Choroid plexus epithelial cell (primary cell): ENCODE measurements around the gene FAM219B.
"Not testable (repeated sequence)": the region's sequence is repeated elsewhere in the genome, so short reads cannot be mapped to it uniquely, and the experiment has no call there.

Source experiments
- DNase-seq: peaks from one replicate; pipeline ENCODE4 v3.0.0-alpha.2; 2010; ENCODE audit warnings: low read depth
- H3K4me3 ChIP-seq: 2 replicates; pipeline ENCODE4 v1.5.1; 2011; ENCODE audit warnings: low read depth, mild to moderate bottlenecking, control low read depth, low read length, moderate library complexity
- TF ChIP-seq, protein P1 (sequence below): conservative IDR thresholded peaks from 2 replicates; pipeline ENCODE4 v1.5.1; 2011; ENCODE audit warnings: low read depth, mild to moderate bottlenecking, control low read depth, inconsistent platforms, low read length, moderate library complexity

FAM219B gene

DNA sequence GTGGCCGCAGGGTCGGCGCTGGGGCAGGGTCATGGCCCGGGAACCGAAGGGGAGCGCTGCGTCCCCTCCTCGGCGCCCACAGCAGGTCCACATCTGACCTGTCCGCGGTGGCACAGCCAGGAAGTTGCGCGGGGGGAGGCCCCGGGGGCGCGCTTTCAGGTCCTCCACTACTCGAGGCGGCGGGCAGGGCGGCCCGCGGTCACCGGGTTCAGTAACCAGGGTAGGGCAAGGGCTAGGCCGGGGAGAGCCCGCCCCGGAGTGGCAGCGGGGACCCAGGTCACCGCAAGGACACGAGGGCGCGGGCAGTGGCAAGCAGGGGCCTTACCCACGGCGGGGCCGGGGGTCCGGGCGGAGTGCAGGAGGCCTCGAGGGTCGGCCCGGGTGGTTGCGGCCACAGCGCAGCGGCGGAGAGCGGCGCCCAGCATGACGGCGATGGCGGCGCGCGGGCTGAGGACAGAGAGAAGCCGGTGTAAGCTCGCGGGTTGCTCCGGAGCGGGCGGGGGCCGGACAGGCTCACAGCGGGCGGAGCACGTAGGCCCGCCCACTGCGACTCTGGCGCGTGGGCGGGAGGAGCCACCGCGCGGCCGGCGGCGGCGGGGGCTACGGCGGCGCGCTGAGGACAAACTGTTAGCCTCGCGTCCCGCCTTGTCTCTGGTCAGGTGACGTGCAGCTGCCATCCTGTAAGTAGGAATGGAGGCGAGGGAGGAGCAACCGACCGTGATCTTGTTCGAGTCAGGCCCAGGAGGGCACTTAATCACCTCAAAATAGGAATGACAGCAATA, 31.1 kb upstream of the FAM219B start, which contains the start of gene COX5A:
TSS of gene COX5A (minus strand) at position 484 of the 782 bp plus-strand sequence. CDS start at position 425, 59 bp downstream.
- H3K4me3 ChIP-seq = peak within 1 kb of the TSS; percentile 96
- TF ChIP-seq, protein P1, sequence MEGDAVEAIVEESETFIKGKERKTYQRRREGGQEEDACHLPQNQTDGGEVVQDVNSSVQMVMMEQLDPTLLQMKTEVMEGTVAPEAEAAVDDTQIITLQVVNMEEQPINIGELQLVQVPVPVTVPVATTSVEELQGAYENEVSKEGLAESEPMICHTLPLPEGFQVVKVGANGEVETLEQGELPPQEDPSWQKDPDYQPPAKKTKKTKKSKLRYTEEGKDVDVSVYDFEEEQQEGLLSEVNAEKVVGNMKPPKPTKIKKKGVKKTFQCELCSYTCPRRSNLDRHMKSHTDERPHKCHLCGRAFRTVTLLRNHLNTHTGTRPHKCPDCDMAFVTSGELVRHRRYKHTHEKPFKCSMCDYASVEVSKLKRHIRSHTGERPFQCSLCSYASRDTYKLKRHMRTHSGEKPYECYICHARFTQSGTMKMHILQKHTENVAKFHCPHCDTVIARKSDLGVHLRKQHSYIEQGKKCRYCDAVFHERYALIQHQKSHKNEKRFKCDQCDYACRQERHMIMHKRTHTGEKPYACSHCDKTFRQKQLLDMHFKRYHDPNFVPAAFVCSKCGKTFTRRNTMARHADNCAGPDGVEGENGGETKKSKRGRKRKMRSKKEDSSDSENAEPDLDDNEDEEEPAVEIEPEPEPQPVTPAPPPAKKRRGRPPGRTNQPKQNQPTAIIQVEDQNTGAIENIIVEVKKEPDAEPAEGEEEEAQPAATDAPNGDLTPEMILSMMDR = no peak
- DNase-seq = peak; percentile 98

DNA sequence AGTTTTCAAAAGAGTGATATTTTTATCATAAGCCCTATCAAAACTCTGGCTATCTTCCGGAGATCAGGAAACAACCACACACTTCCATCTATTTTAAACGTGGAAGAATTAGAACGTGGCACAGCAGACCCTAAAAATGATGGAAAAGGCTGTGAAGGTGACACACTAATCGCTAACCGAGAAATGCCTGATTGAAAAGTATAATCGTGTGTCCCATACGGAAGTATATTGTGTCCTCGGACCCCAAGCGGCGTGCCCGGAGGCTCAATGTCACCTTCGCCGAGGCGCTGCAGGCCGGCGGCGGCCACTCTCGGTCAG, 30.6 kb upstream of the FAM219B start:
- H3K4me3 ChIP-seq = peak overlapping the region; percentile 96
- TF ChIP-seq, protein P1 = no peak
- DNase-seq = no peak

DNA sequence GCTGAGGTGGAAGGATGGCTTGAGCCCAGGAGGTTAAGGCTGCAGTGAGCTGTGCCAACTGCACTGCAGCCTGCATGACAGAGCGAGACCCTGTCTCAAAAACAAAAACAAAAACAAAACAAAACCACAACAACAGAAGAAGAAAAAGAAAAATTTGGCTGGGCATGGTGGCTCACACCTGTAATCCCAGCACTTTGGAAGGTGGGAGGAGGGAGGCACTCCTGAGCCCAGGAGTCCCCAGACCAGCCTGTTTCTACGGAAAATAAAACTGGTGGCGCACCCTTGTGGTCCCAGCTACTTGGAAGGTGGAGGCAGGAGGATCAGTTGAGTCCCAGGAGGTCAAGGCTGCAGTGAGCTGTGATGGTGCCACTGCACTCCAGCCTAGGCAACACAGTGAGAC, 28.5 kb upstream of the FAM219B start:
- not testable (repeated sequence) for H3K4me3 ChIP-seq, DNase-seq
- TF ChIP-seq, protein P1 = peak; percentile 22

DNA sequence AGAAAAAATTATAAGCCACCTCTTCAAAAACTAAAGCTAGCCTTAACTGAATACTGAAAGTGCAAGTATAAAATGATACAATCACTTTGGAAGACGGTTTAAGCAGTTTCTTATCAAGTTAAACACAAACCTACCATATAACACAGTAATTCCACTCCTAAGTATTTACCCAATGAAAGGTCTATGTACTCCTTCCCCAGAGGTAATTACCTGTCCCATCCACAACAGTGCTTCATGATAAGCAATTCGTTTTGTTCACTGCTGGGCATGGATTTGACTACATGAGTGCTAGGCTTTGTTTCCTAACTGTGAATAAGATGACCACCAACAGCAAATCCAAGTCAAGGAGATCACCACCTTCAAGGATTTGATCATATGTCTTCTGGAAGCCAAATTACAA, 26.9 kb upstream of the FAM219B start:
- DNase-seq = no peak
- TF ChIP-seq, protein P1 = no peak
- no peak overlapping the region for H3K4me3 ChIP-seq

DNA sequence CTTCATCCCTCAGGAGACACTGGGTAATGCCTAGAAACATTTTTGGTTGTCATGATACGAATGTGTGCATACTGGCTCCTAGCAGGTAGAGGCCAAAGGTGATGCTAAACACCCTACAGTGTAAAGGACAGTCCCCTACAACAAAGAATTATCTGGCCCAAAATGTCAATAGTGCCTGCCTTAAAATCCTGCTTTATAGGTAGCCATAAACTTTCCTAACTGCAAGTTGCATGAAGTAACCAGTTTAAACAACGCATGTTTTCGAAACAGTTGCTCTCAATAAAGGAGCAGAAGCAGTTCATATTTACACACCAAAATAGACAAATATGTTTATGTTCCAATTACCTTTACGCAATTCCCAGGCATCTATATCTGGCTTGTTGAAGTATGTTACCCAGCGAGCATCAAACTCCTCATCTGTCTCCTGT, 22.1 kb upstream of the FAM219B start:
- H3K4me3 ChIP-seq = no peak overlapping the region
- DNase-seq = no peak
- TF ChIP-seq, protein P1 = no peak

DNA sequence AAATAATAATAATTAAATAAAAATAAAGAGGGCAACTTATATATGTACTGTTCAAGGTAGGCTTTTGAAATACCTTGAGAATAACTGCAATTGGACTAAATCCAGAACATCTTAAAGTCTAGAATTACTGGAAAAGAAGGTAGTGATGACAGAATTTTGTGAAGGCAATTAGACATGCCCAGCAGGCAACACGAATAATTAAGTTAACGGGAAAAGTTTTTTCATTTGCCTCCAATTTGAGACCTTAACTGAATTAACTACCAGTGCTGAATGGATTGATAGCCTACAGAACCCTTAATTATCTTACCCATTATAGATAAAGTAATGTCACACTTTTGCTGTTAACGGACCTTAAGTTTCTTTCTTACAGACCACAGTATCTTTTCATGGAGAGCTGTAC, 17.9 kb upstream of the FAM219B start:
- DNase-seq = no peak
- TF ChIP-seq, protein P1 = no peak
- H3K4me3 ChIP-seq = no peak overlapping the region

DNA sequence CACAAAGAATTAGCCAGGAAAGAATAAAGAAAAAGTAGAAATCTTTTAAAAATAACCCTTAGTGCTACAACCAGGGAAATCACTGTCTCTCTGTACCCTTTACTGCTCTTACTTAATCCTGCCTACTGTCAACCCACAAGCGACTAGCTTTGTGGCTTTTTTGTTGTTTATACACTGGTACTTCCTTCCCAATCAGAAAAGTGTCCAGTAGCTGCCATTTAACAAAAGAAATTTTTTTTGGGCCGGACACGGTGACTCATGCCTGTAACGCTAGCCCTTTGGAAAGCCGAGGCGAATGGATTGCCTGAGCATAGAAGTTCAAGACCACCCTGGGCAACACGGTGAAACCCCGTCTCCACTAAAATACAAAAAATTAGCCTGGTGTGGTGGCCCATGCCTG, 13.8 kb upstream of the FAM219B start:
- H3K4me3 ChIP-seq = no peak overlapping the region
- no peak for DNase-seq
- TF ChIP-seq, protein P1 = no peak
